Measurements from ENCODE around the gene ITGB5. TPM values are rescaled to one million over a fixed set of nuclear protein-coding genes. Genes with fewer than 3 reads are reported as not detected.

The ITGB5 gene
- total RNA-seq, 4 donors from 2014 or later = 79.2 to 122 (median 110) TPM

GRCh38 chr3:124745756-124746155 is 141.4 kb downstream of the ITGB5 start:
- Histone ChIP-seq H3K9me3 (no peaks in the 10 kb centered on the region), H3K36me3 (peaks cover 20 to 26% of the 10 kb centered on the region in 2 donors), H3K27ac (no peak overlapping the region), H3K4me1 (peaks cover 4 to 5% of the 10 kb centered on the region in 2 donors), H3K27me3 (no peaks in the 10 kb centered on the region), H3K4me3 (replicated peaks in 1 of 3) (no peak overlapping the region)
- intact Hi-C loops (cut with DNase I) = no loop called here
- TF ChIP-seq, protein P1, sequence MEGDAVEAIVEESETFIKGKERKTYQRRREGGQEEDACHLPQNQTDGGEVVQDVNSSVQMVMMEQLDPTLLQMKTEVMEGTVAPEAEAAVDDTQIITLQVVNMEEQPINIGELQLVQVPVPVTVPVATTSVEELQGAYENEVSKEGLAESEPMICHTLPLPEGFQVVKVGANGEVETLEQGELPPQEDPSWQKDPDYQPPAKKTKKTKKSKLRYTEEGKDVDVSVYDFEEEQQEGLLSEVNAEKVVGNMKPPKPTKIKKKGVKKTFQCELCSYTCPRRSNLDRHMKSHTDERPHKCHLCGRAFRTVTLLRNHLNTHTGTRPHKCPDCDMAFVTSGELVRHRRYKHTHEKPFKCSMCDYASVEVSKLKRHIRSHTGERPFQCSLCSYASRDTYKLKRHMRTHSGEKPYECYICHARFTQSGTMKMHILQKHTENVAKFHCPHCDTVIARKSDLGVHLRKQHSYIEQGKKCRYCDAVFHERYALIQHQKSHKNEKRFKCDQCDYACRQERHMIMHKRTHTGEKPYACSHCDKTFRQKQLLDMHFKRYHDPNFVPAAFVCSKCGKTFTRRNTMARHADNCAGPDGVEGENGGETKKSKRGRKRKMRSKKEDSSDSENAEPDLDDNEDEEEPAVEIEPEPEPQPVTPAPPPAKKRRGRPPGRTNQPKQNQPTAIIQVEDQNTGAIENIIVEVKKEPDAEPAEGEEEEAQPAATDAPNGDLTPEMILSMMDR (IDR thresholded peaks at IDR 0.05) = peak in 1 of 6 experiments; percentile 22
- TF ChIP-seq POLR2A (IDR thresholded peaks at IDR 0.05) = no peak
- WGBS, 2 donors = 82 to 90% methylated on average over 6 of the region's 6 CpGs
- peak; percentile 31 to 37 for DNase-seq

GRCh38 chr3:124741027-124741426 is 146.1 kb downstream of the ITGB5 start:
- 94 to 97% methylated on average over 6 of the region's 6 CpGs for WGBS, 2 donors
- Histone ChIP-seq H3K4me3 (replicated peaks in 1 of 3) (no peak overlapping the region), H3K4me1 (no peaks in the 10 kb centered on the region), H3K27me3 (no peaks in the 10 kb centered on the region), H3K36me3 (peaks cover 44 to 59% of the 10 kb centered on the region in 2 donors), H3K9me3 (no peaks in the 10 kb centered on the region), H3K27ac (no peak overlapping the region)
- intact Hi-C loops (cut with DNase I) = no loop called here
- no peak for DNase-seq
- TF ChIP-seq, protein P1 (IDR thresholded peaks at IDR 0.05) = no peak
- TF ChIP-seq POLR2A (IDR thresholded peaks at IDR 0.05) = no peak

- H3K9me3 ChIP-seq = no peaks in the 10 kb centered on the region
- peaks cover 0 to 8% of the 10 kb centered on the region in 2 donors for H3K36me3 ChIP-seq
- H3K4me1 ChIP-seq = peaks cover 14 to 20% of the 10 kb centered on the region in 2 donors
- WGBS, 2 donors = 79 to 84% methylated on average over 4 of the region's 4 CpGs
- H3K4me3 ChIP-seq (replicated peaks in 1 of 3) = no peak overlapping the region
- no peak overlapping the region for H3K27ac ChIP-seq
- H3K27me3 ChIP-seq = no peaks in the 10 kb centered on the region
- DNase-seq = no peak
- TF ChIP-seq, protein P1 (IDR thresholded peaks at IDR 0.05) = no peak
- TF ChIP-seq POLR2A (IDR thresholded peaks at IDR 0.05) = no peak
- intact Hi-C loops (cut with DNase I) = no loop called here
These were observed 155.4 kb downstream of the ITGB5 start for GRCh38 chr3:124731760-124732159.

DNA sequence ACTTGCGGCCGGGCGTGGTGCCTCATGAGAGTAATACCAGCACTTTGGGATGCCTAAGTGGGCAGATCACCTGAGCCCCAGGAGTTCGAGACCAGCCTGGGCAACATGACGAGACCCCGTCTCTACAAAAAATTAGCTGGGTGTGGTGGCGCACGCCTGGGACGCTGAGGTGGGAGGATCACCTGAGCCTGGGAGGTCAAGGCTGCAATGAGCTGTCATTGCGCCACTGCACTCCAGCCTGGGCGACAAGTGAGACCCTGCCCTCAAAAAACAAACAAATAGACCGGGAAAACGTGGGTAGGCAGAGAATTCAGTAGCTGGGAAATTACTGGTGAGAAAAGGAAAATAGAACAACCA is 156.2 kb downstream of the ITGB5 start:
- Histone ChIP-seq H3K9me3 (no peaks in the 10 kb centered on the region), H3K27me3 (no peaks in the 10 kb centered on the region), H3K27ac (peak overlapping the region in 1 of 3 donors; percentile 59), H3K36me3 (peaks cover 0 to 6% of the 10 kb centered on the region in 2 donors), H3K4me3 (replicated peaks in 1 of 3) (peak overlapping the region; percentile 27 to 89 (median 72)), H3K4me1 (peaks cover 14 to 20% of the 10 kb centered on the region in 2 donors)
- TF ChIP-seq POLR2A (IDR thresholded peaks at IDR 0.05) = no peak
- TF ChIP-seq, protein P1 (IDR thresholded peaks at IDR 0.05) = no peak
- intact Hi-C loops (cut with DNase I) = no loop called here
- WGBS, 2 donors = 10 to 15% methylated on average over 13 of the region's 13 CpGs
- DNase-seq = no peak

DNA sequence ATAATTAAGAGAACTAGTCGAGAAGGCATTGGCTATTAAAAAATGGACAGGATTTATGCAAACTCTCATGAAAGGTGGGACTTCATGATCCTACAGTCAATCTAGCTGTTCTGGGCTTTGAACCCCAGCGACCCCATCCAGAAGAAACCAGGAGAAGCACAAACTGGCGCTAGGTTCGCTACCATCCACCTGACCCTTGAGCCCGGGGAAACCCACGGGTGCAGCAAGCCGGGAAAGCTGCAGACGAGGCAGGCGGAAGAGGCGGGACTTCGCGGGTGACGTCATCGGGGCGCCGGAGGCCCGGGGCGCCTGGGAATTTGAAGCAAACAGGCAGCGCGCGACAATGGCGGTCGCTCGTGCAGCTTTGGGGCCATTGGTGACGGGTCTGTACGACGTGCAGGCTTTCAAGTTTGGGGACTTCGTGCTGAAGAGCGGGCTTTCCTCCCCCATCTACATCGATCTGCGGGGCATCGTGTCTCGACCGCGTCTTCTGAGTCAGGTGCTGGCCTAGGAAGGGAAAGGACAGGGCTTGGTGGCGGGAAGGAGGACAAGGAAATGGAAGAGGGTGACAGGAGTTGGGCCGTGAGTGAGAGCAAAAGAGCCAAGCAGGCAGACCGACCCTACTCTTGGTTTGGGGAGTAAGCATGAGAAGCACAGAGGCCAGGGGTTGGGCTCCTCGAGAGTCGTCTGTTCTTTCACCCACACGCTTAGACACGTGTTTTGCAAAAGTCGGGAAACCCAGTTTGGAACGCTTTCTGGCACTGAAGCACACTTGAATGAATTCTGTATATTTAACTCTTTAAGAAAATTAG is 156.8 kb downstream of the ITGB5 start, which contains the start of gene UMPS:
UMPS (plus strand) TSS at position 324 of the 812 bp plus-strand sequence; CDS start at position 344, 20 bp downstream.
- Histone ChIP-seq H3K27me3 (no peaks in the 10 kb centered on the region), H3K9me3 (no peaks in the 10 kb centered on the region), H3K36me3 (peaks cover 0 to under 1% of the 10 kb centered on the region in 2 donors), H3K4me1 (peaks cover 14 to 20% of the 10 kb centered on the region in 2 donors), H3K4me3 (replicated peaks in 1 of 3) (peak within 1 kb of the TSS; percentile 27 to 89 (median 72)), H3K27ac (peak within 1 kb of the TSS in 2 of 3 donors; percentile 51 to 59)
- DNase-seq = peak; percentile 88 to 93
- TF ChIP-seq, protein P1 (IDR thresholded peaks at IDR 0.05) = no peak
- TF ChIP-seq POLR2A (IDR thresholded peaks at IDR 0.05) = peak in 1 of 2 donors; percentile 75
- 1% methylated on average over 40 to 43 of the region's 44 CpGs for WGBS, 2 donors
- intact Hi-C loops (cut with DNase I) = no loop called here
